HAP-1 (cell line): ENCODE data around the gene JOSD1.

Experiments used
- DNase-seq, 2 experiments: peaks; one replicate each; pipeline ENCODE4 v3.0.0-alpha.2; 2016 to 2020; ENCODE audit warnings: low spot score in 2 of 2
- H3K27me3 ChIP-seq: fragments of 250-450 bp; sonication (Bioruptor Pico); 2 replicates; pipeline ENCODE4 v1.5.1; 2020; ENCODE audit warnings: low read depth, mild to moderate bottlenecking, moderate library complexity
- H3K36me3 ChIP-seq: fragments of 250-450 bp; sonication (Bioruptor Pico); replicated peaks from 2 replicates; pipeline ENCODE4 v1.5.1; 2020; ENCODE audit warnings: mild to moderate bottlenecking
- H3K4me1 ChIP-seq: fragments of 250-450 bp; sonication (Bioruptor Pico); 2 replicates; pipeline ENCODE4 v1.5.1; 2020; ENCODE audit warnings: mild to moderate bottlenecking
- H3K4me3 ChIP-seq: fragments of 250-450 bp; sonication (Bioruptor Pico); 2 replicates; pipeline ENCODE4 v1.5.1; 2020; ENCODE audit warnings: mild to moderate bottlenecking, moderate library complexity
- H3K9me3 ChIP-seq: fragments of 250-450 bp; sonication (Bioruptor Pico); 2 replicates; pipeline ENCODE4 v1.5.1; 2020; ENCODE audit warnings: mild to moderate bottlenecking, moderate library complexity
- in situ Hi-C: fragments of 300-500 bp; cut with MboI; formaldehyde crosslinking; loops from 3 replicates; pipeline ENCODE4 v1.14.3; 2020; ENCODE audit warnings: low sequenced_read_pairs, inconsistent platforms, mixed read lengths

The JOSD1 gene

GRCh38 chr22:38727530-38728451, 27.0 kb upstream of the JOSD1 start:
- Histone ChIP-seq H3K27me3 (no peaks in the 10 kb centered on the region), H3K4me1 (no peaks in the 10 kb centered on the region), H3K4me3 (no peak overlapping the region), H3K36me3 (peaks cover 88% of the 10 kb centered on the region), H3K9me3 (no peaks in the 10 kb centered on the region)
- in situ Hi-C loops, result no loop called here
- no peak for DNase-seq

- in situ Hi-C loops, result no loop called here
- peaks cover 95% of the 10 kb centered on the region for H3K36me3 ChIP-seq
- H3K4me1 ChIP-seq, result no peaks in the 10 kb centered on the region
- no peaks in the 10 kb centered on the region for H3K9me3 ChIP-seq
- no peak overlapping the region for H3K4me3 ChIP-seq
- DNase-seq, result no peak
- H3K27me3 ChIP-seq, result no peaks in the 10 kb centered on the region
Observed at GRCh38 chr22:38727123-38727522, 26.4 kb upstream of the JOSD1 start.

GRCh38 chr22:38725900-38726655, 25.3 kb upstream of the JOSD1 start:
- peaks cover 97% of the 10 kb centered on the region for H3K36me3 ChIP-seq
- H3K4me1 ChIP-seq, result no peaks in the 10 kb centered on the region
- no peak for DNase-seq
- H3K27me3 ChIP-seq, result no peaks in the 10 kb centered on the region
- H3K9me3 ChIP-seq, result no peaks in the 10 kb centered on the region
- in situ Hi-C loops, result no loop called here
- no peak overlapping the region for H3K4me3 ChIP-seq

GRCh38 chr22:38724926-38725571, 24.3 kb upstream of the JOSD1 start:
- in situ Hi-C loops, result no loop called here
- no peaks in the 10 kb centered on the region for H3K9me3 ChIP-seq
- H3K4me3 ChIP-seq, result no peak overlapping the region
- peak; percentile 40 to 45 for DNase-seq
- peaks cover 93% of the 10 kb centered on the region for H3K36me3 ChIP-seq
- H3K27me3 ChIP-seq, result no peaks in the 10 kb centered on the region
- no peaks in the 10 kb centered on the region for H3K4me1 ChIP-seq

GRCh38 chr22:38724176-38724575, 23.4 kb upstream of the JOSD1 start:
- H3K9me3 ChIP-seq, result no peaks in the 10 kb centered on the region
- no peak for DNase-seq
- peaks cover 85% of the 10 kb centered on the region for H3K36me3 ChIP-seq
- in situ Hi-C loops, result no loop called here
- H3K27me3 ChIP-seq, result no peaks in the 10 kb centered on the region
- no peak overlapping the region for H3K4me3 ChIP-seq
- H3K4me1 ChIP-seq, result no peaks in the 10 kb centered on the region

GRCh38 chr22:38721551-38721950, 20.8 kb upstream of the JOSD1 start:
- Histone ChIP-seq H3K36me3 (peaks cover 82% of the 10 kb centered on the region), H3K4me3 (no peak overlapping the region), H3K27me3 (no peaks in the 10 kb centered on the region), H3K9me3 (no peaks in the 10 kb centered on the region), H3K4me1 (no peaks in the 10 kb centered on the region)
- in situ Hi-C loops, result no loop called here
- DNase-seq, result no peak

- DNase-seq, result no peak
- no peaks in the 10 kb centered on the region for H3K9me3 ChIP-seq
- peaks cover 77% of the 10 kb centered on the region for H3K36me3 ChIP-seq
- no peak overlapping the region for H3K4me3 ChIP-seq
- H3K27me3 ChIP-seq, result no peaks in the 10 kb centered on the region
- in situ Hi-C loops, result no loop called here
- H3K4me1 ChIP-seq, result no peaks in the 10 kb centered on the region
Observed at GRCh38 chr22:38720350-38720749, 19.6 kb upstream of the JOSD1 start.

GRCh38 chr22:38719196-38719595, 18.5 kb upstream of the JOSD1 start:
- in situ Hi-C loops, result no loop called here
- Histone ChIP-seq H3K36me3 (peaks cover 69% of the 10 kb centered on the region), H3K27me3 (no peaks in the 10 kb centered on the region), H3K4me1 (no peaks in the 10 kb centered on the region), H3K9me3 (no peaks in the 10 kb centered on the region), H3K4me3 (no peak overlapping the region)
- DNase-seq, result peak in 1 of 2 experiments; percentile 5

- Histone ChIP-seq H3K36me3 (peaks cover 61% of the 10 kb centered on the region), H3K4me1 (no peaks in the 10 kb centered on the region), H3K9me3 (no peaks in the 10 kb centered on the region), H3K4me3 (no peak overlapping the region), H3K27me3 (no peaks in the 10 kb centered on the region)
- DNase-seq, result peak in 1 of 2 experiments; percentile 48
- in situ Hi-C loops, result no loop called here
Observed at GRCh38 chr22:38718414-38718813, 17.7 kb upstream of the JOSD1 start.

- no peaks in the 10 kb centered on the region for H3K4me1 ChIP-seq
- in situ Hi-C loops, result no loop called here
- H3K4me3 ChIP-seq, result no peak overlapping the region
- H3K9me3 ChIP-seq, result no peaks in the 10 kb centered on the region
- H3K36me3 ChIP-seq, result peaks cover 57% of the 10 kb centered on the region
- H3K27me3 ChIP-seq, result no peaks in the 10 kb centered on the region
- no peak for DNase-seq
Observed at GRCh38 chr22:38717244-38717643, 16.5 kb upstream of the JOSD1 start.

- DNase-seq, result no peak
- no peak overlapping the region for H3K4me3 ChIP-seq
- H3K27me3 ChIP-seq, result no peaks in the 10 kb centered on the region
- in situ Hi-C loops, result no loop called here
- no peaks in the 10 kb centered on the region for H3K9me3 ChIP-seq
- peaks cover 54% of the 10 kb centered on the region for H3K36me3 ChIP-seq
- H3K4me1 ChIP-seq, result no peaks in the 10 kb centered on the region
Observed at GRCh38 chr22:38716826-38717225, 16.1 kb upstream of the JOSD1 start.

GRCh38 chr22:38716271-38716670, 15.5 kb upstream of the JOSD1 start:
- no peak for DNase-seq
- peaks cover 53% of the 10 kb centered on the region for H3K36me3 ChIP-seq

GRCh38 chr22:38715852-38716251, 15.1 kb upstream of the JOSD1 start:
- Histone ChIP-seq H3K9me3 (no peaks in the 10 kb centered on the region), H3K4me1 (no peaks in the 10 kb centered on the region), H3K4me3 (no peak overlapping the region), H3K36me3 (peaks cover 52% of the 10 kb centered on the region), H3K27me3 (no peaks in the 10 kb centered on the region)
- in situ Hi-C loops, result no loop called here
- DNase-seq, result no peak

More at GRCh38 chr22:38716271-38716670, 15.5 kb upstream of the JOSD1 start:
- Histone ChIP-seq H3K4me3 (no peak overlapping the region), H3K27me3 (no peaks in the 10 kb centered on the region), H3K4me1 (no peaks in the 10 kb centered on the region), H3K9me3 (no peaks in the 10 kb centered on the region)
- in situ Hi-C loops, result no loop called here
